Thymus (tissue), 11 donors: Measurements from ENCODE around the gene TP53I3. TPM values are rescaled to one million over a fixed set of nuclear protein-coding genes. Genes with fewer than 3 reads are reported as not detected.
A peak's percentile ranks its signal among the peaks of the same experiment; 100 is the strongest.

ENCODE experiments used
- DNase-seq, 9 donors: peaks; one replicate each; pipeline ENCODE4 v3.0.0-alpha.2; 2013; ENCODE audit warnings: low spot score in 9 of 9, low read depth in 6 of 9, missing footprints in 1 of 9
- H3K27ac ChIP-seq, 2 donors: one replicate each; pipeline ENCODE4 v1.5.1; 2013; ENCODE audit warnings: control low read depth in 1 of 2, low read depth in 1 of 2, low read length in 1 of 2, mild to moderate bottlenecking in 1 of 2, moderate library complexity in 1 of 2
- H3K27me3 ChIP-seq, 2 donors: one replicate each; pipeline ENCODE4 v1.5.1; 2013; ENCODE audit warnings: low read length in 1 of 2; ENCODE audit not compliant: control insufficient read depth in 2 of 2, insufficient read depth in 1 of 2
- H3K36me3 ChIP-seq, 2 donors: one replicate each; pipeline ENCODE4 v1.5.1; 2013; ENCODE audit warnings: low read length in 1 of 2, mild to moderate bottlenecking in 1 of 2, moderate library complexity in 1 of 2; ENCODE audit not compliant: control insufficient read depth in 2 of 2, insufficient read depth in 2 of 2
- H3K4me1 ChIP-seq, 2 donors: one replicate each; pipeline ENCODE4 v1.5.1; 2013; ENCODE audit warnings: low read length in 2 of 2; ENCODE audit not compliant: control insufficient read depth in 2 of 2, insufficient read depth in 2 of 2
- H3K4me3 ChIP-seq, 2 donors: one replicate each; pipeline ENCODE4 v1.5.1; 2013; ENCODE audit warnings: low read length in 2 of 2, control low read depth in 1 of 2, mild to moderate bottlenecking in 1 of 2
- H3K9me3 ChIP-seq, 2 donors: one replicate each; pipeline ENCODE4 v1.5.1; 2013; ENCODE audit warnings: low read length in 1 of 2, mild to moderate bottlenecking in 1 of 2; ENCODE audit not compliant: control insufficient read depth in 2 of 2, insufficient read depth in 1 of 2
- WGBS: extraction: QIAGEN DNeasy Blood & Tissue Kit; methylation state at CpG from one replicate; pipeline ENCODE4 v1.1.7; 2013; 5-methylcytosine and 5-hydroxymethylcytosine counted together
- polyA plus RNA-seq: library from polyadenylated mRNA; stranded (reverse); fragments of 200-250 nt; gene quantifications from one replicate; pipeline ENCODE4 v1.2.3, GENCODE V29; 2013
- total RNA-seq: library from RNA; stranded (reverse); fragments of 120-200 nt; gene quantifications from one replicate; pipeline ENCODE4 v1.2.4, GENCODE V29; 2013
- donor health status: healthy.

The TP53I3 gene
- total and polyA plus RNA-seq, 2 donors: 30.0 to 31.3 TPM

- Histone ChIP-seq H3K27me3 (peaks cover 12 to 36% of the 10 kb centered on the region in 2 donors), H3K4me3 (no peak overlapping the region)
- WGBS: 91% methylated on average over 8 of the region's 8 CpGs
Observed at GRCh38 chr2:24054366-24055010, 30.1 kb downstream of the TP53I3 start.

GRCh38 chr2:24052951-24053350, 31.7 kb downstream of the TP53I3 start:
- Histone ChIP-seq H3K4me1 (peaks cover 9 to 14% of the 10 kb centered on the region in 2 donors), H3K4me3 (no peak overlapping the region), H3K27me3 (peaks cover 12 to 52% of the 10 kb centered on the region in 2 donors), H3K9me3 (peaks cover 0 to 6% of the 10 kb centered on the region in 2 donors), H3K27ac (no peak overlapping the region), H3K36me3 (no peaks in the 10 kb centered on the region)
- WGBS: 100% methylated on average over 1 of the region's 1 CpG
- DNase-seq: no peak

More at GRCh38 chr2:24054366-24055010, 30.1 kb downstream of the TP53I3 start:
- no peaks in the 10 kb centered on the region for H3K9me3 ChIP-seq
- peaks cover 6 to 7% of the 10 kb centered on the region in 2 donors for H3K4me1 ChIP-seq
- H3K27ac ChIP-seq: no peak overlapping the region
- no peak for DNase-seq
- H3K36me3 ChIP-seq: no peaks in the 10 kb centered on the region

GRCh38 chr2:24051833-24052232, 32.8 kb downstream of the TP53I3 start:
- no peak overlapping the region for H3K4me3 ChIP-seq
- DNase-seq: no peak
- H3K4me1 ChIP-seq: peaks cover 9 to 19% of the 10 kb centered on the region in 2 donors
- H3K27ac ChIP-seq: no peak overlapping the region
- peaks cover 12 to 56% of the 10 kb centered on the region in 2 donors for H3K27me3 ChIP-seq
- H3K9me3 ChIP-seq: peaks cover 0 to 6% of the 10 kb centered on the region in 2 donors
- 93% methylated on average over 8 of the region's 8 CpGs for WGBS
- no peaks in the 10 kb centered on the region for H3K36me3 ChIP-seq

- H3K9me3 ChIP-seq: peaks cover 0 to 6% of the 10 kb centered on the region in 2 donors
- H3K27me3 ChIP-seq: peaks cover 12 to 56% of the 10 kb centered on the region in 2 donors
- WGBS: 12% methylated on average over 47 of the region's 47 CpGs
- no peaks in the 10 kb centered on the region for H3K36me3 ChIP-seq
- H3K4me1 ChIP-seq: peaks cover 13 to 19% of the 10 kb centered on the region in 2 donors
- peak in 2 of 9 donors; percentile 10 to 23 for DNase-seq
- peak overlapping the region; percentile 49 to 70 for H3K4me3 ChIP-seq
- H3K27ac ChIP-seq: peak overlapping the region in 1 of 2 donors; percentile 39
Observed at GRCh38 chr2:24050041-24050979, 34.3 kb downstream of the TP53I3 start.

- Histone ChIP-seq H3K4me1 (peaks cover 13 to 19% of the 10 kb centered on the region in 2 donors), H3K4me3 (peak within 1 kb of the TSS; percentile 49 to 70), H3K9me3 (peaks cover 0 to 6% of the 10 kb centered on the region in 2 donors), H3K36me3 (no peaks in the 10 kb centered on the region), H3K27ac (peak within 1 kb of the TSS in 1 of 2 donors; percentile 39), H3K27me3 (peaks cover 12 to 56% of the 10 kb centered on the region in 2 donors)
- peak in 3 of 9 donors; percentile 18 to 51 (median 21) for DNase-seq
- under 1% methylated on average over 52 of the region's 52 CpGs for WGBS
Observed at GRCh38 chr2:24049485-24050021, 35.1 kb downstream of the TP53I3 start, which contains the start of gene FKBP1B. TSS of gene FKBP1B (plus strand) at chr2:24049741. CDS start at chr2:24049850, 109 bp downstream.

- H3K9me3 ChIP-seq: peaks cover 0 to 6% of the 10 kb centered on the region in 2 donors
- peaks cover 13 to 19% of the 10 kb centered on the region in 2 donors for H3K4me1 ChIP-seq
- WGBS: 25% methylated on average over 23 of the region's 23 CpGs
- H3K27me3 ChIP-seq: peaks cover 12 to 52% of the 10 kb centered on the region in 2 donors
- H3K27ac ChIP-seq: no peak overlapping the region
- H3K4me3 ChIP-seq: peak overlapping the region; percentile 33 to 70
- H3K36me3 ChIP-seq: no peaks in the 10 kb centered on the region
- DNase-seq: peak in 1 of 9 donors; percentile 16
Observed at GRCh38 chr2:24048769-24049484, 35.7 kb downstream of the TP53I3 start.

- H3K27ac ChIP-seq: no peak overlapping the region
- DNase-seq: no peak
Observed at GRCh38 chr2:24047703-24048033, 37.0 kb downstream of the TP53I3 start.

GRCh38 chr2:24046930-24047702, 37.5 kb downstream of the TP53I3 start, which contains the start of gene WDCP:
TSS of gene WDCP (minus strand) at chr2:24047391. CDS start at chr2:24039494, 7,897 bp downstream.
- peaks cover 13 to 19% of the 10 kb centered on the region in 2 donors for H3K4me1 ChIP-seq
- peaks cover 0 to 6% of the 10 kb centered on the region in 2 donors for H3K9me3 ChIP-seq
- peak; percentile 81 to 98 (median 94) for DNase-seq
- under 1% methylated on average over 38 of the region's 38 CpGs for WGBS
- no peaks in the 10 kb centered on the region for H3K36me3 ChIP-seq
- H3K4me3 ChIP-seq: peak within 1 kb of the TSS; percentile 82 to 85
- H3K27me3 ChIP-seq: peaks cover 12 to 45% of the 10 kb centered on the region in 2 donors
- H3K27ac ChIP-seq: peak within 1 kb of the TSS in 1 of 2 donors; percentile 36

More at GRCh38 chr2:24047703-24048033, 37.0 kb downstream of the TP53I3 start:
- Histone ChIP-seq H3K4me1 (peaks cover 13 to 19% of the 10 kb centered on the region in 2 donors), H3K27me3 (peaks cover 12 to 51% of the 10 kb centered on the region in 2 donors), H3K36me3 (no peaks in the 10 kb centered on the region), H3K4me3 (no peak overlapping the region), H3K9me3 (peaks cover 0 to 6% of the 10 kb centered on the region in 2 donors)
- 57% methylated on average over 8 of the region's 8 CpGs for WGBS
